Measurements from ENCODE around the gene FAM13B. TPM values are rescaled to one million over a fixed set of nuclear protein-coding genes. Genes with fewer than 3 reads are reported as not detected.

Gene FAM13B
- total RNA-seq, 1 experiment from 2014 or later: 13.0 TPM

DNA sequence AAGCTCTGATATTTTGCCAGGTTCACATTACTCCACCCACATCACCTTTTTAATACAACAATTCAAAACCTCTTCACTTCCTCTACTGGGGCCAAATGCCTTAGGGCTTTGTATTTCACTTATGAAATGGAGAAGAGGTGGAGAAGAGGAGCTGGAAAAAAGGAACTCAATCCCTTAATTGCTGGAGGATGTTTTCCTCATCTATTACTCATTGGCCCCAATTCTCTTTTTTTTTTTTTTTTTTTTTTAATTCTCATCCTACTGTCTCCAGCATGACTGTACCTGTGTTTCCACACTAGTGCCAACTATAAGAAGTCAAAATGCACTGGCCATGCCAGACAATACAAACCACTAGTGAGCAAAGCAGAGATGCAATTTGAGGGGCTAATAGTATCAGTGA, 20.9 kb downstream of the FAM13B start:
- POLR2A ChIA-PET (ENCODE audit: unreplicated experiment): interaction anchor here (0.6 kb wide), 1 partner anchor 116 kb away, joined by 3 read pairs; no protein-coding TSS in a partner anchor
- Histone ChIP-seq H3K27ac (ENCODE audit: low read length) (no peak overlapping the region), H3K4me3 (ENCODE audit: low read length) (no peak overlapping the region), H3K36me3 (ENCODE audit: low read depth, low read length) (peaks cover 15% of the 10 kb centered on the region), H3F3A (ENCODE audit: low read length, unreplicated experiment) (no peaks in the 10 kb centered on the region), H3K9me2 (replicated peaks; ENCODE audit: low read length) (no peaks in the 10 kb centered on the region), H3K79me2 (ENCODE audit: low read length) (0 out of 2 replicates have a peak, but pooled peaks cover 3% of the 10 kb centered on the region), H4K20me1 (ENCODE audit: low read length) (no peaks in the 10 kb centered on the region), H3K9me3 (ENCODE audit: low read length) (no peaks in the 10 kb centered on the region), H3K27me3 (ENCODE audit: low read length) (no peaks in the 10 kb centered on the region), H3K9ac (ENCODE audit: low read length) (no peak overlapping the region), H3K4me2 (ENCODE audit: low read length) (no peak overlapping the region), H2AFZ (ENCODE audit: low read length) (no peak overlapping the region), H3K4me1 (ENCODE audit: insufficient read depth, low read length) (no peaks in the 10 kb centered on the region)
- DNase-seq: peak; percentile 48
- no peak for TF ChIP-seq EZH2 (IDR thresholded peaks at IDR 0.05; ENCODE audit: low read length, unreplicated experiment)
- TF ChIP-seq, protein P1, sequence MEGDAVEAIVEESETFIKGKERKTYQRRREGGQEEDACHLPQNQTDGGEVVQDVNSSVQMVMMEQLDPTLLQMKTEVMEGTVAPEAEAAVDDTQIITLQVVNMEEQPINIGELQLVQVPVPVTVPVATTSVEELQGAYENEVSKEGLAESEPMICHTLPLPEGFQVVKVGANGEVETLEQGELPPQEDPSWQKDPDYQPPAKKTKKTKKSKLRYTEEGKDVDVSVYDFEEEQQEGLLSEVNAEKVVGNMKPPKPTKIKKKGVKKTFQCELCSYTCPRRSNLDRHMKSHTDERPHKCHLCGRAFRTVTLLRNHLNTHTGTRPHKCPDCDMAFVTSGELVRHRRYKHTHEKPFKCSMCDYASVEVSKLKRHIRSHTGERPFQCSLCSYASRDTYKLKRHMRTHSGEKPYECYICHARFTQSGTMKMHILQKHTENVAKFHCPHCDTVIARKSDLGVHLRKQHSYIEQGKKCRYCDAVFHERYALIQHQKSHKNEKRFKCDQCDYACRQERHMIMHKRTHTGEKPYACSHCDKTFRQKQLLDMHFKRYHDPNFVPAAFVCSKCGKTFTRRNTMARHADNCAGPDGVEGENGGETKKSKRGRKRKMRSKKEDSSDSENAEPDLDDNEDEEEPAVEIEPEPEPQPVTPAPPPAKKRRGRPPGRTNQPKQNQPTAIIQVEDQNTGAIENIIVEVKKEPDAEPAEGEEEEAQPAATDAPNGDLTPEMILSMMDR (conservative IDR thresholded peaks at IDR 0.05; ENCODE audit: low read depth, low read length): no peak
- TF ChIP-seq EZH2phosphoT487 (IDR thresholded peaks at IDR 0.05; ENCODE audit: borderline replicate concordance, low read length): no peak
- peak; percentile 49 for ATAC-seq
- CTCF ChIA-PET: no interaction called here
- BruUV-seq (replicated peaks): no TSS peak
- intact Hi-C loops (cut with micrococcal nuclease): no loop called here

DNA sequence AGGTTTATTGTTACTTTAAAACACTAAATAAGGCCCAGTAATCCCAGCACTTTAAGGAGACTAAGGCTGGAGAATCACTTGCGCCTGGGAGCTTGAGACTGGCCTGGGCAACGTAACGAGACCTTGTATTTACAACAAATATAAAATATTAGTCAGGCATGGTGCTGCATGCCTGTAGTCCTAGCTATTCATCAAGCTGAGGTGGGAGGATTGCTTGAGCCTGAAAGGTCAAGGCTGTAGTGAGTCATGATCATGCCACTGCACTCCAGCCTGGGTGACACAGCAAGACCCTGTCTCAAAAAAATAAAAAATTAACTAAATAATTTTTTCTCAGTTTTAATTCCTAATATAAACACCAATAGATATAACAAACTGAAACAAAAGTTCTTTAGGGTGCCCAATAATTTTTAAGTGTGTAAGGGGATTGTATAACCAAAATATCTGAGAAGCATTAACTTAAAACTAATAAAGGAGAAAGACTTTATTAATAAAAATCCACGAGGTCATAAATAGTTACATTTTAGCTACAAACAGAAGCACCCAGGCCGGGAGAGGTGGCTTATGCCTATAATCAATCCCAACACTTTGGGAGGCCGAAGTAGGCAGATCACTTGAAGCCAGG, 32.7 kb downstream of the FAM13B start:
- DNase-seq (peak; percentile 5), ATAC-seq (no peak)
- Histone ChIP-seq H3K79me2 (ENCODE audit: low read length) (0 out of 2 replicates have a peak, but pooled peaks cover 5% of the 10 kb centered on the region), H3K9me2 (replicated peaks; ENCODE audit: low read length) (no peaks in the 10 kb centered on the region), H3K27me3 (ENCODE audit: low read length) (no peaks in the 10 kb centered on the region), H2AFZ (ENCODE audit: low read length) (no peak overlapping the region), H3F3A (ENCODE audit: low read length, unreplicated experiment) (no peaks in the 10 kb centered on the region), H3K4me1 (ENCODE audit: insufficient read depth, low read length) (peaks cover 14% of the 10 kb centered on the region; the same call in 1 of the 2 replicates), H3K9me3 (ENCODE audit: low read length) (no peaks in the 10 kb centered on the region), H3K4me2 (ENCODE audit: low read length) (no peak overlapping the region), H3K9ac (ENCODE audit: low read length) (no peak overlapping the region), H3K36me3 (ENCODE audit: low read depth, low read length) (peaks cover 13% of the 10 kb centered on the region), H4K20me1 (ENCODE audit: low read length) (no peaks in the 10 kb centered on the region), H3K27ac (ENCODE audit: low read length) (no peak overlapping the region), H3K4me3 (ENCODE audit: low read length) (no peak overlapping the region)
- ChIA-PET CTCF (no interaction called here), POLR2A (ENCODE audit: unreplicated experiment) (no interaction called here)
- intact Hi-C loops (cut with micrococcal nuclease): no loop called here
- TF ChIP-seq EZH2phosphoT487 (IDR thresholded peaks at IDR 0.05; ENCODE audit: borderline replicate concordance, low read length) (no peak), EZH2 (IDR thresholded peaks at IDR 0.05; ENCODE audit: low read length, unreplicated experiment) (no peak)
- TF ChIP-seq, protein P1 (conservative IDR thresholded peaks at IDR 0.05; ENCODE audit: low read depth, low read length): no peak
- no TSS peak for BruUV-seq (replicated peaks)

DNA sequence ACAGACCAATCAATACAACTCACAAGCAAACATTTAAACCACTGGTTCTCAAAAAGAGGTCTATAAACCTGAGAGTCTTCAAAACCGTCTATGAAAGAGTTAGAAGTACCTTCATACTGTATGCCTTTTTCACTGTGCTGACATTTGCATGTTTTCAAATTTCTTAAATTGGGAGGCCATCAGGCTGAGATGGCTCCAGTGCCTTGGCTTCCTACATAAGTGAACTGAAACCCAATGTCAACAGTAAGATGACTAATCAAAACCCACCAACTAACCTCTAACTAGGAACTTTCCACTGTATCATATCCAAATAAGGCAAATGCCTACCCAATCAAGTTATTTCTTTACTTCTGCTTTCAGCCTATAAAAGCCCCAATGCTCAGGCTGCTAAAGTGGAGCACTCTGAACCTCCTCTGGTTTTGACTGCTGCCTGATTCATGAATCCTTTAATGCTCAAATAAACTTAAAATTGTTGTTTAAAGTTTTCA, 35.1 kb downstream of the FAM13B start:
- Histone ChIP-seq H3K79me2 (ENCODE audit: low read length) (0 out of 2 replicates have a peak, but pooled peaks cover 14% of the 10 kb centered on the region), H3K4me3 (ENCODE audit: low read length) (no peak overlapping the region), H4K20me1 (ENCODE audit: low read length) (0 out of 2 replicates have a peak, but pooled peaks cover 4% of the 10 kb centered on the region), H3K27ac (ENCODE audit: low read length) (0 out of 2 replicates have a peak overlapping the region, but pooled peaks have one; percentile 6), H3K9me2 (replicated peaks; ENCODE audit: low read length) (no peaks in the 10 kb centered on the region), H3K9ac (ENCODE audit: low read length) (no peak overlapping the region), H3K4me2 (ENCODE audit: low read length) (no peak overlapping the region), H3F3A (ENCODE audit: low read length, unreplicated experiment) (no peaks in the 10 kb centered on the region), H3K27me3 (ENCODE audit: low read length) (no peaks in the 10 kb centered on the region), H3K9me3 (ENCODE audit: low read length) (no peaks in the 10 kb centered on the region), H2AFZ (ENCODE audit: low read length) (no peak overlapping the region), H3K4me1 (ENCODE audit: insufficient read depth, low read length) (peaks cover 16% of the 10 kb centered on the region; the same call in 1 of the 2 replicates), H3K36me3 (ENCODE audit: low read depth, low read length) (peaks cover 13% of the 10 kb centered on the region)
- TF ChIP-seq EZH2 (IDR thresholded peaks at IDR 0.05; ENCODE audit: low read length, unreplicated experiment) (no peak), EZH2phosphoT487 (IDR thresholded peaks at IDR 0.05; ENCODE audit: borderline replicate concordance, low read length) (no peak)
- TF ChIP-seq, protein P1 (conservative IDR thresholded peaks at IDR 0.05; ENCODE audit: low read depth, low read length): no peak
- ChIA-PET CTCF (no interaction called here), POLR2A (ENCODE audit: unreplicated experiment) (no interaction called here)
- intact Hi-C loops (cut with micrococcal nuclease): no loop called here
- DNase-seq: peak; percentile 45
- ATAC-seq: peak; percentile 47
- no TSS peak for BruUV-seq (replicated peaks)
